ENCODE data around the gene PKIG. TPM values are rescaled to one million over a fixed set of nuclear protein-coding genes. Genes with fewer than 3 reads are reported as not detected.

The PKIG gene
- total RNA-seq, 1 experiment from 2014 or later: 83.1 TPM

GRCh38 chr20:44619294-44619693, 36.9 kb downstream of the PKIG start:
- DNase-seq (ENCODE audit: low read depth): no peak

GRCh38 chr20:44620030-44620429, 37.7 kb downstream of the PKIG start:
- DNase-seq (ENCODE audit: low read depth): no peak

- no peak for DNase-seq (ENCODE audit: low read depth)
Measured at GRCh38 chr20:44621325-44621724, 38.9 kb downstream of the PKIG start.

- DNase-seq (ENCODE audit: low read depth): no peak
Measured at GRCh38 chr20:44621939-44622338, 39.6 kb downstream of the PKIG start.

- no peak for DNase-seq (ENCODE audit: low read depth)
Measured at GRCh38 chr20:44622501-44623270, 40.3 kb downstream of the PKIG start.

- DNase-seq (ENCODE audit: low read depth): no peak
Measured at GRCh38 chr20:44624152-44624551, 41.8 kb downstream of the PKIG start.

GRCh38 chr20:44624743-44625271, 42.4 kb downstream of the PKIG start:
- DNase-seq (ENCODE audit: low read depth): no peak

GRCh38 chr20:44625361-44625760, 43.0 kb downstream of the PKIG start:
- no peak for DNase-seq (ENCODE audit: low read depth)

GRCh38 chr20:44626278-44626677, 43.9 kb downstream of the PKIG start:
- no peak for DNase-seq (ENCODE audit: low read depth)

- DNase-seq (ENCODE audit: low read depth): no peak
Measured at GRCh38 chr20:44627364-44628010, 45.1 kb downstream of the PKIG start.

- no peak for DNase-seq (ENCODE audit: low read depth)
Measured at GRCh38 chr20:44629017-44629385, 46.6 kb downstream of the PKIG start.

GRCh38 chr20:44629542-44629941, 47.2 kb downstream of the PKIG start:
- DNase-seq (ENCODE audit: low read depth): no peak

GRCh38 chr20:44630297-44630696, 47.9 kb downstream of the PKIG start:
- no peak for DNase-seq (ENCODE audit: low read depth)

GRCh38 chr20:44632103-44632752, 49.8 kb downstream of the PKIG start:
- DNase-seq (ENCODE audit: low read depth): no peak

- no peak for DNase-seq (ENCODE audit: low read depth)
Measured at GRCh38 chr20:44633187-44633810, 50.9 kb downstream of the PKIG start.

GRCh38 chr20:44633872-44634600, 51.7 kb downstream of the PKIG start:
- no peak for DNase-seq (ENCODE audit: low read depth)

GRCh38 chr20:44635877-44636276, 53.5 kb downstream of the PKIG start:
- DNase-seq (ENCODE audit: low read depth): no peak

- DNase-seq (ENCODE audit: low read depth): no peak
Measured at GRCh38 chr20:44637042-44637441, 54.7 kb downstream of the PKIG start.

- DNase-seq (ENCODE audit: low read depth): no peak
Measured at GRCh38 chr20:44637522-44638372, 55.4 kb downstream of the PKIG start.

- DNase-seq (ENCODE audit: low read depth): no peak
Measured at GRCh38 chr20:44640522-44640921, 58.1 kb downstream of the PKIG start.

- no peak for DNase-seq (ENCODE audit: low read depth)
Measured at GRCh38 chr20:44641325-44641724, 58.9 kb downstream of the PKIG start.

Data from M059J (cell line).